ENCODE results near the gene ZNF8. TPM values are rescaled to one million over a fixed set of nuclear protein-coding genes. Genes with fewer than 3 reads are reported as not detected.

The ZNF8 gene
- total and polyA plus RNA-seq, 10 donors, result 0.91 to 10.7 (median 7.4) TPM

- 68 to 84% (median 76%) methylated on average over 7 of the region's 7 CpGs for WGBS, 5 donors
- H3K4me3 ChIP-seq, result no peak overlapping the region
- H3K27me3 ChIP-seq (replicated peaks in 1 of 7), result no peaks in the 10 kb centered on the region
- DNase-seq, result no peak
- H3K4me1 ChIP-seq, result no peaks in the 10 kb centered on the region
- intact Hi-C loops (cut with DNase I; ENCODE audit: low total_unique reads), result no loop called here
- no peak overlapping the region for H3K27ac ChIP-seq
- no peaks in the 10 kb centered on the region for H3K9me3 ChIP-seq
- TF ChIP-seq POLR2AphosphoS5 (IDR thresholded peaks at IDR 0.05) (no peak), POLR2A (IDR thresholded peaks at IDR 0.05) (no peak), CTCF (IDR thresholded peaks at IDR 0.05 in 8 of 11, conservative IDR thresholded peaks at IDR 0.05 in 3 of 11) (no peak)
- peaks cover 0 to 63% (median 37%) of the 10 kb centered on the region in 6 donors for H3K36me3 ChIP-seq
These were observed 38.8 kb downstream of the ZNF8 start for GRCh38 chr19:58317476-58318072.

GRCh38 chr19:58318297-58318696 lies 39.5 kb downstream of the ZNF8 start:
- no peak overlapping the region for H3K4me3 ChIP-seq
- DNase-seq, result no peak
- TF ChIP-seq CTCF (IDR thresholded peaks at IDR 0.05 in 8 of 11, conservative IDR thresholded peaks at IDR 0.05 in 3 of 11) (no peak), POLR2AphosphoS5 (IDR thresholded peaks at IDR 0.05) (no peak), POLR2A (IDR thresholded peaks at IDR 0.05) (no peak)
- peaks cover 0 to 62% (median 30%) of the 10 kb centered on the region in 6 donors for H3K36me3 ChIP-seq
- H3K4me1 ChIP-seq, result no peaks in the 10 kb centered on the region
- H3K9me3 ChIP-seq, result no peaks in the 10 kb centered on the region
- H3K27ac ChIP-seq, result no peak overlapping the region
- 75 to 90% (median 85%) methylated on average over 3 to 4 of the region's 4 CpGs for WGBS, 5 donors
- no peaks in the 10 kb centered on the region for H3K27me3 ChIP-seq (replicated peaks in 1 of 7)
- intact Hi-C loops (cut with DNase I; ENCODE audit: low total_unique reads), result no loop called here

GRCh38 chr19:58319241-58319640 lies 40.5 kb downstream of the ZNF8 start:
- no peaks in the 10 kb centered on the region for H3K4me1 ChIP-seq
- DNase-seq, result no peak
- H3K4me3 ChIP-seq, result no peak overlapping the region
- H3K9me3 ChIP-seq, result no peaks in the 10 kb centered on the region
- H3K36me3 ChIP-seq, result peaks cover 0 to 52% (median 21%) of the 10 kb centered on the region in 6 donors
- 93 to 99% (median 95%) methylated on average over 10 of the region's 10 CpGs for WGBS, 5 donors
- intact Hi-C loops (cut with DNase I; ENCODE audit: low total_unique reads), result no loop called here
- TF ChIP-seq POLR2AphosphoS5 (IDR thresholded peaks at IDR 0.05), result no peak
- no peak for TF ChIP-seq POLR2A (IDR thresholded peaks at IDR 0.05)
- TF ChIP-seq CTCF (IDR thresholded peaks at IDR 0.05 in 8 of 11, conservative IDR thresholded peaks at IDR 0.05 in 3 of 11), result no peak
- H3K27me3 ChIP-seq (replicated peaks in 1 of 7), result no peaks in the 10 kb centered on the region
- no peak overlapping the region for H3K27ac ChIP-seq

- intact Hi-C loops (cut with DNase I; ENCODE audit: low total_unique reads), result no loop called here
- H3K4me1 ChIP-seq, result peaks cover 15 to 40% (median 29%) of the 10 kb centered on the region in 6 donors
- no peak for DNase-seq
- no peak for TF ChIP-seq POLR2AphosphoS5 (IDR thresholded peaks at IDR 0.05)
- TF ChIP-seq POLR2A (IDR thresholded peaks at IDR 0.05), result no peak
- no peak for TF ChIP-seq CTCF (IDR thresholded peaks at IDR 0.05 in 8 of 11, conservative IDR thresholded peaks at IDR 0.05 in 3 of 11)
- peak overlapping the region in 4 of 8 donors; percentile 77 to 97 (median 80) for H3K4me3 ChIP-seq
- H3K27me3 ChIP-seq (replicated peaks in 1 of 7), result no peaks in the 10 kb centered on the region
- WGBS, 5 donors, result 89 to 92% (median 90%) methylated on average over 6 of the region's 6 CpGs
- no peaks in the 10 kb centered on the region for H3K9me3 ChIP-seq
- peaks cover 0 to 15% (median 0%) of the 10 kb centered on the region in 6 donors for H3K36me3 ChIP-seq
- no peak overlapping the region for H3K27ac ChIP-seq
These were observed 46.7 kb downstream of the ZNF8 start for GRCh38 chr19:58325311-58326022.
